Measurements from ENCODE around the gene DSCAML1.

GRCh38 chr11:117428856-117429229, 368.2 kb downstream of the DSCAML1 start:
- no peak for TF ChIP-seq FOXM1 (IDR thresholded peaks at IDR 0.05; ENCODE audit: borderline replicate concordance)
- TF ChIP-seq SUZ12 (IDR thresholded peaks at IDR 0.05) = no peak
- TF ChIP-seq ELF4 (IDR thresholded peaks at IDR 0.05) = no peak
- no peak for TF ChIP-seq ZNF384 (IDR thresholded peaks at IDR 0.05)
